NB4 (cell line): Measurements from ENCODE around the gene PRDX5.
"Not testable (repeated sequence)": the region's sequence is repeated elsewhere in the genome, so short reads cannot be mapped to it uniquely, and the experiment has no call there.

ENCODE experiments used
- MAX ChIP-seq: IDR thresholded peaks from 2 replicates; pipeline ENCODE4 v1.6.1; 2011; ENCODE audit warnings: low read depth, low read length
- POLR2A ChIP-seq: IDR thresholded peaks from 2 replicates; pipeline ENCODE4 v1.6.1; 2011; ENCODE audit warnings: mild to moderate bottlenecking; ENCODE audit not compliant: insufficient read length; ENCODE audit errors: extremely low read depth
- TF ChIP-seq, protein P1 (sequence below): IDR thresholded peaks from one replicate; pipeline ENCODE4 v1.5.1; 2012; ENCODE audit warnings: low read depth, low read length

GRCh38 chr11:64315667-64316526 lies 2.0 kb upstream of the PRDX5 start:
- TF ChIP-seq MAX, result not testable (repeated sequence)
- TF ChIP-seq, protein P1, sequence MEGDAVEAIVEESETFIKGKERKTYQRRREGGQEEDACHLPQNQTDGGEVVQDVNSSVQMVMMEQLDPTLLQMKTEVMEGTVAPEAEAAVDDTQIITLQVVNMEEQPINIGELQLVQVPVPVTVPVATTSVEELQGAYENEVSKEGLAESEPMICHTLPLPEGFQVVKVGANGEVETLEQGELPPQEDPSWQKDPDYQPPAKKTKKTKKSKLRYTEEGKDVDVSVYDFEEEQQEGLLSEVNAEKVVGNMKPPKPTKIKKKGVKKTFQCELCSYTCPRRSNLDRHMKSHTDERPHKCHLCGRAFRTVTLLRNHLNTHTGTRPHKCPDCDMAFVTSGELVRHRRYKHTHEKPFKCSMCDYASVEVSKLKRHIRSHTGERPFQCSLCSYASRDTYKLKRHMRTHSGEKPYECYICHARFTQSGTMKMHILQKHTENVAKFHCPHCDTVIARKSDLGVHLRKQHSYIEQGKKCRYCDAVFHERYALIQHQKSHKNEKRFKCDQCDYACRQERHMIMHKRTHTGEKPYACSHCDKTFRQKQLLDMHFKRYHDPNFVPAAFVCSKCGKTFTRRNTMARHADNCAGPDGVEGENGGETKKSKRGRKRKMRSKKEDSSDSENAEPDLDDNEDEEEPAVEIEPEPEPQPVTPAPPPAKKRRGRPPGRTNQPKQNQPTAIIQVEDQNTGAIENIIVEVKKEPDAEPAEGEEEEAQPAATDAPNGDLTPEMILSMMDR, result not testable (repeated sequence)
- TF ChIP-seq POLR2A, result peak; percentile 26
